NOMO-1 treated with DMSO at 0.1 percent for 48 hours (cell line): ENCODE measurements around the gene INTS13.
A peak's percentile ranks its signal among the peaks of the same experiment; 100 is the strongest.
"Not testable (repeated sequence)": the region's sequence is repeated elsewhere in the genome, so short reads cannot be mapped to it uniquely, and the experiment has no call there.

Experiments
- DNase-seq: peaks from one replicate; lab custom pipeline; 2025; ENCODE audit not compliant: unreplicated experiment; lab: John Stamatoyannopoulos, UW

The INTS13 gene

GRCh38 chr12:26936559-26937442, 980 bp downstream of the INTS13 start:
- DNase-seq, result no peak

GRCh38 chr12:26935636-26936378, 2.0 kb downstream of the INTS13 start:
- DNase-seq, result no peak

- no peak for DNase-seq
Measured at GRCh38 chr12:26929590-26929989, 8.2 kb downstream of the INTS13 start.

GRCh38 chr12:26928661-26929060, 9.1 kb downstream of the INTS13 start:
- DNase-seq, result no peak

- no peak for DNase-seq
Measured at GRCh38 chr12:26921886-26922285, 15.9 kb downstream of the INTS13 start.

- DNase-seq, result no peak
Measured at GRCh38 chr12:26919216-26919555, 18.6 kb downstream of the INTS13 start.

GRCh38 chr12:26918321-26919215, 19.2 kb downstream of the INTS13 start:
- DNase-seq, result no peak

GRCh38 chr12:26906704-26907103, 31.1 kb downstream of the INTS13 start:
- no peak for DNase-seq

- no peak for DNase-seq
Measured at GRCh38 chr12:26906024-26906423, 31.8 kb downstream of the INTS13 start.

GRCh38 chr12:26903396-26903795, 34.4 kb downstream of the INTS13 start:
- DNase-seq, result not testable (repeated sequence)

GRCh38 chr12:26896913-26897312, 40.9 kb downstream of the INTS13 start:
- no peak for DNase-seq

- no peak for DNase-seq
Measured at GRCh38 chr12:26895672-26896071, 42.1 kb downstream of the INTS13 start.

- no peak for DNase-seq
Measured at GRCh38 chr12:26891704-26892103, 46.1 kb downstream of the INTS13 start.

- no peak for DNase-seq
Measured at GRCh38 chr12:26890784-26891183, 47.0 kb downstream of the INTS13 start.

- peak; percentile 86 for DNase-seq
Measured at GRCh38 chr12:26884765-26885576, 52.8 kb downstream of the INTS13 start.

- no peak for DNase-seq
Measured at GRCh38 chr12:26880625-26881024, 57.2 kb downstream of the INTS13 start.

- no peak for DNase-seq
Measured at GRCh38 chr12:26878661-26879119, 59.1 kb downstream of the INTS13 start.

- DNase-seq, result peak; percentile 96
Measured at GRCh38 chr12:26874501-26875296, 63.1 kb downstream of the INTS13 start.

- DNase-seq, result peak; percentile 56
Measured at GRCh38 chr12:26872625-26873024, 65.2 kb downstream of the INTS13 start.

- no peak for DNase-seq
Measured at GRCh38 chr12:26871985-26872384, 65.8 kb downstream of the INTS13 start.
